ENCODE data around the gene SPACA1.

- TF ChIP-seq POLR2AphosphoS5 (IDR thresholded peaks at IDR 0.05) = no peak
- TF ChIP-seq, protein P1, sequence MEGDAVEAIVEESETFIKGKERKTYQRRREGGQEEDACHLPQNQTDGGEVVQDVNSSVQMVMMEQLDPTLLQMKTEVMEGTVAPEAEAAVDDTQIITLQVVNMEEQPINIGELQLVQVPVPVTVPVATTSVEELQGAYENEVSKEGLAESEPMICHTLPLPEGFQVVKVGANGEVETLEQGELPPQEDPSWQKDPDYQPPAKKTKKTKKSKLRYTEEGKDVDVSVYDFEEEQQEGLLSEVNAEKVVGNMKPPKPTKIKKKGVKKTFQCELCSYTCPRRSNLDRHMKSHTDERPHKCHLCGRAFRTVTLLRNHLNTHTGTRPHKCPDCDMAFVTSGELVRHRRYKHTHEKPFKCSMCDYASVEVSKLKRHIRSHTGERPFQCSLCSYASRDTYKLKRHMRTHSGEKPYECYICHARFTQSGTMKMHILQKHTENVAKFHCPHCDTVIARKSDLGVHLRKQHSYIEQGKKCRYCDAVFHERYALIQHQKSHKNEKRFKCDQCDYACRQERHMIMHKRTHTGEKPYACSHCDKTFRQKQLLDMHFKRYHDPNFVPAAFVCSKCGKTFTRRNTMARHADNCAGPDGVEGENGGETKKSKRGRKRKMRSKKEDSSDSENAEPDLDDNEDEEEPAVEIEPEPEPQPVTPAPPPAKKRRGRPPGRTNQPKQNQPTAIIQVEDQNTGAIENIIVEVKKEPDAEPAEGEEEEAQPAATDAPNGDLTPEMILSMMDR (IDR thresholded peaks at IDR 0.05) = no peak
These were observed 42.9 kb upstream of the SPACA1 start for GRCh38 chr6:88004707-88005106.

All from upper lobe of left lung (tissue), 4 donors.